ENCODE measurements around the gene CCR4.
"Not testable (repeated sequence)": the region's sequence is repeated elsewhere in the genome, so short reads cannot be mapped to it uniquely, and the experiment has no call there.

The CCR4 gene

DNA sequence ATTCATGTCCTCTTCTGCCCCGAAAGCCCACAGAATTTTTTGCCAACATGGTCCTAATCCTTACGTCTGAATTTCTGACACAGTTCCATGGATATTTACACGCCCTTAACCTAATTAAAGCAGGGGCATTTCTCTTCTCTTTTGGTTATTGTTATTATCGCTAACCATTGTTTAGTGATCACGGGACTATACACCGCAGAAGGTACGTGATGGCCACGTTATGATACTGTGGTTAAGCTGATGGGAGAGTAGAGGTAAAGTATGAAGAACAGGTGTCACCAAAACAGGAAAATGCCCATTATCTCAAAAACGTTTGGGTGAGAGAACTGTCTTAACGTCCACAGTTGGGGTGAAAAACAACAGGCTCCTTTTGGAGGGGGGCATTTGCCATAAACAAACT, 26.4 kb downstream of the CCR4 start:
- no peak for DNase-seq (ENCODE audit: low spot score)

DNA sequence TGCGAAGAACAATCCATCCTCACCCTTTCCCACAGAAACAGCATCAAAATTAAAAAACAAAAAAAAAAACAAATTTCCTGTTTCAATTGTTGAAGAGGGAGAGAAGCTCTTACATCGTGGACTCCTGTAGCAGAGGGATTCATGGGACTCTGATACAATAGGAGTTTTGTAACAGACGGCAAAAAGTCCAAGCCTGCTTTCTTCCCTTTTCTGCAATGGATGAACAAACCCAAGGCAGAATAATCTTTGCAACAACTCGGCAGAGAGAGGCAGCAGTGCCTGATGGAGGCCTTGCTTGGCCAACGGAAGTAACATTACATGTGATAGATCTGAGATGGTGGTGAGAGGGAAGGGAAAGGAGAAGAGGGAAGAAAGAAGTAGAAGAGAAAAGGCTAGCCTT, 26.9 kb downstream of the CCR4 start:
- no peak for DNase-seq (ENCODE audit: low spot score)

DNA sequence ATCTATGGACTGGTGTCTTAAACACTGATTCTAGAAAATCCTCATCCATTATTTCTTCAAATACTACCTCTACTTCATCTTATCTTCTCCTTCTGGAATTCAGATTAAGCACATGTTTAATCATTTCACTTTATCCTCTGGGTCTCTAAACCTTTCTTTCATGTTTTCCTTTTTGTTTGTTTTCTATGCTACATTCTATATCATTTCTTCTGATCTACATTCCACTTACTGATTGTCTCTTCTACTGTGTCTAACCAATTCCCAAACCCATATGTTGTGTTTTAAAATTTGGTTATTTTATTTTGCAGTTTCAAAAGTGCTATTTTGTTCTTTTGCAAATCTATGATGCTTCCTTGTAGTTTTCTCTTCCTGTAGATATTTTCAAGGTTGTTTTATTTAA, 31.7 kb downstream of the CCR4 start:
- DNase-seq (ENCODE audit: low spot score) = no peak

DNA sequence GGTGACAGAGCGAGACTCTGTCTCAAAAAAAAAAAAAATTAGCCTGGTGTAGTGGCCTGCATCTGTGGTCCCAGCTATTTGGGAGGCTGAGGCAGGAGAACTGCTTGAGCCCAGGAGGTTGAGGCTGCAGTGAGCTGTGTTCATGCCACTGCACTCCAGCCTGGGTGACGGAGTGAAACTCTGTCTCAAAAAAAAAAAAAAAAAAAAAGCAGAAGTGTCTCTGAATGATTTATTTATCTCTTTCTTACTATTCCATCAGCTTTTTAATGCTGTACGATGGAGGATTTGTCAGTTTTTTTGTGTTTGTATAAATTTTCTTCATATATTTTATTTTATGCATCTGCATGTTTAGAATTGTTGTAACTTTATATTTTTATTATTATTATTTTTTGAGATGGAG, 33.5 kb downstream of the CCR4 start:
- not testable (repeated sequence) for DNase-seq (ENCODE audit: low spot score)

DNA sequence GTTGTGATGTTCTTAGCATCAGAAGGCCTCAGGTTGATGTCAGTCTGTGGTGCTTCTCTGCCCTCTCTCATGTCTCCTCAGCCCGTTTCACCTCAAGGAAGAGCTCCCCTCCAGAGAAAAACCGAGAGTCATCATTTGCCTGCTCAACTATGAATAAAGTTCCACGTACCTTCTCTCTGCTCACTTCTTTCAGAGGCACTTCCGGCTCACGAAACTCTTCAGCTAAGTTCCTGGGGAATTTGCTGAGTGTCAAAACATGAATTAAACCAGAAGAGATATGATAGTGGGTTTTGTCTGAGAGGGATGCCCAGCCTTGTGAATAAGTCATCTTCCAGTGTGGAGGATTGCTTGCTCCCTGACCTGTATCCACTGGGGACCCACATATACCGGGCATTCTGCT, 37.7 kb downstream of the CCR4 start:
- no peak for DNase-seq (ENCODE audit: low spot score)

DNA sequence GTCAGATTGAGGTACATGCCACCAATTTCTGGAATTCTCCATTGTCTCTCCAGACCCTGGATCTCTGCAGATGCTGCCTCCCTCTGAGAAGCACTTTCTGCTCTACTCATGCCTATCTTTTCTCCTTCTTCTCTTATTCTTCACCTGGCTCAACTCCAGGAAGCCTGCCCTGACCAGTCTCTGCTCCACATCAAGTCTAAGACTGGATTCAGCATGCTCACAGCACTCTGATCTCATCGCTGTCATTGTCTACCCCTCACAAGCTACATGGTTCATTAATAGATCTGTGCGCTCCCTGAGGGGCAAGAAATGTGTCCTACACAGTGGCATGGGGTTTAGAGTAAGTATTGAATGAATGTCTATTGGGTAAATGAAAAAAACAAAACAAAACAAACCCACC, 38.7 kb downstream of the CCR4 start:
- DNase-seq (ENCODE audit: low spot score) = no peak

DNA sequence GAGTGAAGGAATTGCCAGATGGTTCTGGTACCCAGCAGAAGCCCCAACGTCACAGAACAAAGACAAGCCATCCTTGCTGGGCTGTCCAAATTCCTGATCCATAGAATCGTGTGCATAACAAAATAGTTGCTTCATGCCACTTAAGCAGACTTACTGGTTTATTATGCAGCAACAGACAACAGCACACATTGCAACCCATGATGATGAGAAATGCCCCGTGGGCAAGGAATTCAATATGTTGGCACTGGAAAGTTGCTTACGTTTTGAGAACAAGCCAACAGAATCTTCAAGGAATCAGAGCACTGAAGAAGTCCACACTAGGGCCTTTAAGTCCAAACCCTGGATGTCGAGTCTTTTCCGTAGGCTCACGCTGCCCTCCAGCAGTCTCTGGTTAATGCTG, 40.3 kb downstream of the CCR4 start:
- no peak for DNase-seq (ENCODE audit: low spot score)

DNA sequence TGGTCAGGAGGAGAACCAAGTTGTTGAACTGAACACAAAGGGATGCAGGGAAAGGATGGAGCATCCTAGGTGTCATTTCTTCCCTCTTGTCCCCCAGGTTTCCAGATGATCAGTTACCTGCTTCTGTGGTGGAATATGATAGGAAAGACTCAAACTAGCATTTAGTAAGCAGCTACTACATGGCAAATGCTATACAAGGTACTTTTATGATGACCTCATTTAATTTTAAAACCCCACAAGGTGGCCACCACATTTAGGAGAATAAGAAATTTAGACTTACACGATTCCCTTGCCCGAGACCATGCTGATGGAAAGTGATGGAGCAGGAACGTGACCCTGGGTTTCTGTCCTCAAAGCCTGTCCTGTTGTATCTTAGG, 40.9 kb downstream of the CCR4 start:
- DNase-seq (ENCODE audit: low spot score) = no peak

DNA sequence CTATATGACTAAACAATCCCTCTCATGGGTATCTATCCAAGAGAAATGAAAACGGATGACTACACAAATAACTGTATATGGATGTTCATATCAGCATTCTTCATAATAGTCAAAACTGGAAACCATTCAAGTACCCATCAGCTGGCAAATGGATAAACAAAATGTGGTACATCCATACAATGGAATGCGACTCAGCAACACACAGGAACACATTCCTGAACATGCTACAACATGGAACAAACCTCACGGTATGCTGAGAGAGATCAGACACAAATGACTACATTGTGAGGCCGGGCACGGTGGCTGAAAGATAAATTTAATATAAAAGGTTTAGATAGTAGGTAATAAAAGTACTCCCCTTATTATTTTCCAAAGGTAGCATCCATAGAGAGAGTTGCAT, 42.6 kb downstream of the CCR4 start:
- DNase-seq (ENCODE audit: low spot score) = no peak

DNA sequence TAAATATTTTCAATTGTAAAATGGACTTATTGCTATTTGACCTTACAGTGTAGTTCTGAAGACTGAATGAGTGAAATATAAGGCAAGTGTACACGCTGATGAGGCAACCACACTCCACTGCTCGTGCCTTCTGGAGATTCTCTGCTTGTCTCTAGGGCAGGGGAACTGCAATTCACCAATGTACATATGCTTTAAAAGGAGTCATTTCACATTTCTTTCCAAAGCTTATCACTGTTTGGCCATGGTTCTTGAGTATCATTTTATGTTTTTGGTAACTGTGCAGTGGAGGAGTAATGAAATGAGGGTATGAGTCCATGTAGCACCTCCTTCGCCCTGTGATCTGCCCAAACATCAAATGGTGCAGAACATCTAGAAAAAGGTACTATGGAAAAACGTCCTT, 43.7 kb downstream of the CCR4 start:
- DNase-seq (ENCODE audit: low spot score) = no peak

DNA sequence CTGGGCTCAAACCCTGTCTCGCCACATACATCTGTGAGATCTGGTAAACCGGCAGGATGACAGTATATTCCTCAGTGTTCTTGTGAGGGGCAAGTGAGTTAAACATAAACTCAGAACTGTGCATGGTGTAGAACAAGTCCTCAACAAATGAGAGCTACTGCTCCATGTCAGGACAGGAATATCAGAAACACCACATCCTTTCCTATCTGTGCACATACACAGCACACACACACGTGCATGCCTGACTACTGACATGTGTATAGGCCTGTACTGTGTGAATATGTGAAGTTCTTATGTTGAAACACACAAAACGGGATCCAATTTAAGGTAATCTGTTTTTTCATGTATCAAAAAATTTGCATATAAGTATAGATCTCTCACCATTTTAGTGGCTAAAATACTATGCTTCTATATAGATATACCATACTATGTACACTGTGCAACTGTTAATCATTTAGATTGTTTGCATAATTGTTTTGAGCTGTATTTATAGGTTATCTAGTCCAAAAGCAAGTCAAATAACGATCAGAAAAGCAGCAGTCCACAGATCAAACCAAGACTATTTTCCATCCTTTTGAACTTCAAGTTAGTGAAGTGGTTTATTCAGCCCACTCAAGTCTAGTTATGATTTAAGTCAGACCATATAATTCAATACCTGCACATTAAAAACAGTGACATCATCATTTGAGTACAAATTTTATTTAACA, 44.8 kb downstream of the CCR4 start:
- no peak for DNase-seq (ENCODE audit: low spot score)

DNA sequence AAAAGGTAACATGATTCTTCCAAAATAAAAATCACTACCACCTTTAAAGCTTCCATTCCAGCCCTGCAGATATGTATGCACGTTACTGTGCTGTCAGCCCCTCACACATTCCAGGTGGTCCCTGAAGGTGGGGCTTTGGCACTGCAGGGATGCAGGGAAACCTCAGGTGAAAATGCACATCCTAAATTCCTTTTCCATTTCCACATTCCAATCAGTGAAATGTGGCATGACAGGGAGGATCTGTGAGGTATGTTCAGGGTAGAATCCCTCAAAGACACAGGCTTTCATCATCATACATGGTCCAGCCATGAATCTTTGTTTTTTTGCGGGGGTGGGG, 45.3 kb downstream of the CCR4 start:
- no peak for DNase-seq (ENCODE audit: low spot score)

DNA sequence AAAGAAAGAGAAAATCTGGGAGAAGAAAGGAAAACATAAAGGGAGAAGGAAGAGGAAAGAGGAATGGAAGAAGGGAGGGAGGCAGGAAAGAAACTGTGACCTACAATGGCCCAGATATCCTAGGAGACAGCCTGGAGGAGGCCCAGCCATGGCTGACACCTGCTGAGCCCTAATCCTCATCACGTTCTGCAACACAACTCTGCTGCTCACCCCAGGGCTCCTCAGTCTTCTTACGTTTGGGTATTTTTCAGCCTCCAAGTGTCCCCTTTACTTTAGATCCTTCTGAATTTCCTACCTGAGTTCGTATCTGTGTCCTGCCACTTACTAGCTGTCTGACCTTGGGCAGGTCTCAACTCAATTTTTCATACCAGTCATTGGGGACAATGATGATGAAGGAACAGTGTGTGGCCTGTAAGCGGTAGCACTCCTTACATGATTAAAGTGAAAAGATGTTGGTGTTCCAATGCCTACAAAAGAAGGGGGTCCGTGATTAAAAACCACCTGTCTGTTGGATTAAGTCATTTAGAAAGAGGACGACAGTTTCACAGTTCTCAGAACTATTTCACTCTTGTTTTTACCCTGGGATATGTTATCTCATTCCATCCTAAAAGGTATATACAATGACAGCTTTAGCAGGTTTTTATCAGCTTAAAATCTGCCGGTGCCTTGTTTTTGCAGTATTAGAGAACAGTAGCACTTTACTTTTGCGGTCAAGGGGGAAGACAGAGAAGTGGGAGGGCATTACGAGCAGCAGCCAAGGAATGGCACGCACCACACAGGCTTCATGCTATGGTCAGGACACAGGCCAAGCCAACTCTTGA, 47.4 kb downstream of the CCR4 start:
- no peak for DNase-seq (ENCODE audit: low spot score)

DNA sequence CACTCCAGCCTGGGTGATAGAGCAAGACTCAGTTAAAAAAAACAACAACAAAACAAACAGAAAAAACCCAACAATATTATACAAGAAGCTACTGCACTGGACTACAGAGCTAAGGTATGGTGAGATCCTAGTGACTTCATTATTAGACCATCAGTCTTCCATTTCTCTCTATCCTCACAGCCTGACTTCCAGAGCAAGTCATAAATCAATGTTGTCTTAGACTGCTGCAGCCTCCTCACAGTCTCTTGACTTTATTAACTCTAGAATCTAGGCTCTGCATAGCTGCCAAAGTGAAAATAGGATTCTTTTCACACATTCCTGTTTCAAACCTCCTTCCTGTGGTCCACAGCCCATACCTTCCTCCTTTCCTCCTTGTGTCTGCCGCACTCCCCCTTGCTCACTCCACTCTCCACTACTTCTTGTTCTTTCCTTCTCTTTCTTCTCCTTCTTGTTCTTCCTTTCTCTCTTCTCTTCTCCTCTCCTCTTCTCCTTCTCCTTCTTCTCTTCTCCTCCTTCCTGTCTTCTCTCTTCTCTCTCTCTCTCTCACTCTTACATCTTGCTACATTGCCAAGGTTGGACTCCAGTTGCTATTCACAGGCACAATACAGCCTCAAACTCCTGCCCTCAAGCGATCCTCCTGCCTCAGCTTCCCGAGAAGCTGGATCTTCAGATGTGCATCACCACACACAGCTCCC, 49.4 kb downstream of the CCR4 start:
- no peak for DNase-seq (ENCODE audit: low spot score)

DNA sequence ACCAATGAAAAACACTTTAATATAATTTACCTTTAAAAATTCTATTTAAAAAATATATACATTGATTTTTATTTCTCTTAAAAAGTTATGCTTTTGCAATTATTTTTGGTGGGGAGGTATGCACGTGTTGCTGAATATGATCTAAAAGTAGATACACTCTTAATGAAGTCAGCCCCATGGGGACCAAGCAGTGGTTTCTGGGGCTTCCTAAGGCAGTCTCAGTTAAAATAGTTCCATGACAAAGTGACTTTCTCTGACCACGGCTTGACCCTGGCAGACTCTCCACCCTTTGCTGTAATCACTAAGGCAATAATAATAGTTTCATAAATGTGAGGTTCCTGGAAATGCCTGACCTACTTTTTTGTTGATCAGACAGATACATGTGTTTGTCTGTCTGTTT, 50.4 kb downstream of the CCR4 start:
- DNase-seq (ENCODE audit: low spot score) = no peak

DNA sequence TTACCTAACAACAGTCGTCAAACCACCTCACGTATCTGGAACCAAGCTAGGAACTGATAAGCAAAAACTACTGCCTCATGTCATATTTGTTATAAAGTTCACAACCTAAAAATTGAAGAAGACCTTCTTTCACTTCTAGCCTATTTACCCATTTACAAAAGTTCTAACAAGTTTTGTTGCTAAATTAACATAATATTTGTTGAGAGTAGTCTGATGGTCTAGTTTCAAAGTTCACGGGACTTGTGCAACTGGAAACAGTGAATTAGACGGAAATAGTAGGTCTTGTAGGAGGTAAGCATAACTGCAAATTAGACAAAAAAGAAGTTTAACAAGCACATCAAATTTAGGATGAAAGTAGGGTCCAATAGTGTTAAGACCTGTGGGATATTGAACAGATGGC, 51.9 kb downstream of the CCR4 start:
- no peak for DNase-seq (ENCODE audit: low spot score)

DNA sequence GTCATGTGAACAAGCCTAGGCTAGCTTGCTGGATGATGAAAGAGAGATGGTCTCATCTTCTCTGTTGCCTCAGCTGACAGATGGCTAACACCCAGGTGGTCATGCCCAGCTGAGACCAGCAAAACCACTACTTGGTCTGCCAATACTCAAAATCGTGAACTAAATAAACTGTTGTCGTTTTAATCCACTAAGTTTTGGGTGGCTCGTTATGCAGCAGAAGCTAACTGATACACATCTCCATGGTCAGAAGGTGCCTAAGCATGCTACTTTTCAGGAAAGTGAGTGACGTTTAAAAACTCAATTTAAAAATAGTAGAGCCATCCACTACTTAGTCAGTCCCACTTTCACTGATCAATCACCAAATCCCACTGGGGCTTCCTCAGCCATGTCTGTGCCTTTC, 52.8 kb downstream of the CCR4 start:
- no peak for DNase-seq (ENCODE audit: low spot score)

DNA sequence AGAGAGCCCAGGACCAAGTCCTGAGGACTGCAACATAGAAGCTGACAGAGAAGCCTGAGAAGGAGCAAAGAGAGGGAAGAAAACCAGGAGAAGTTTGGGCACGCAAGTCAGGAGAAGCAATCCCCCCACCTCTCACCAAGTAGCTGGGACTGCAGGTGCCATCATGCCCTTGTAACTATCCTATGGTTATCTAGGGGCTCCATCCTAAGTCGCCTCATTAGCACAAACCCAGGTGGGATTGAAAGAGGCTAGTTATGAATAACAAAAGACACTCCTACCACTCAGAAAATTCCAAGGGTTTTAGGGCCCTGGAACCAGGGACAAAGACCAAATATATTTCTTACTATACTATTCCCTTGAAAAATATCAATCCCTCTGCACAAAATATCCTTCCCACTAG, 53.5 kb downstream of the CCR4 start:
- no peak for DNase-seq (ENCODE audit: low spot score)
